Neural progenitor cell (in vitro differentiated cells): Measurements from ENCODE around the gene TMEM167A. TPM values are rescaled to one million over a fixed set of nuclear protein-coding genes. Genes with fewer than 3 reads are reported as not detected.

Source experiments
- DNase-seq: peaks from one replicate; pipeline ENCODE4 v3.0.0-alpha.2; 2016; ENCODE audit warnings: low spot score
- H2AFZ ChIP-seq: fragments of 200-600 bp; sonication (generic); replicated peaks from 2 replicates; pipeline ENCODE4 v1.6.1; 2016; ENCODE audit warnings: antibody characterized with exemption
- H3F3A ChIP-seq: fragments of 200-600 bp; sonication (generic); 2 replicates; pipeline ENCODE4 v1.6.1; 2016; ENCODE audit warnings: antibody characterized with exemption, low read depth
- H3K27ac ChIP-seq: fragments of 200-600 bp; sonication (generic); 2 replicates; pipeline ENCODE4 v1.5.1; 2016; ENCODE audit warnings: mild to moderate bottlenecking
- H3K27me3 ChIP-seq: fragments of 200-600 bp; sonication (generic); 2 replicates; pipeline ENCODE4 v1.6.1; 2016; ENCODE audit warnings: mild to moderate bottlenecking, moderate library complexity
- H3K36me3 ChIP-seq: fragments of 200-600 bp; sonication (generic); 2 replicates; pipeline ENCODE4 v1.5.1; 2016
- H3K4me1 ChIP-seq: fragments of 200-600 bp; sonication (generic); 2 replicates; pipeline ENCODE4 v1.6.1; 2016; ENCODE audit warnings: mixed run types
- H3K4me2 ChIP-seq: fragments of 200-600 bp; sonication (generic); 2 replicates; pipeline ENCODE4 v1.6.1; 2016
- H3K4me3 ChIP-seq: fragments of 200-600 bp; sonication (generic); 2 replicates; pipeline ENCODE4 v1.5.1; 2016
- H3K79me2 ChIP-seq: fragments of 200-600 bp; sonication (generic); 2 replicates; pipeline ENCODE4 v1.6.1; 2016; ENCODE audit warnings: low read depth
- H3K9ac ChIP-seq: fragments of 200-600 bp; sonication (generic); 2 replicates; pipeline ENCODE4 v1.6.1; 2016
- H3K9me3 ChIP-seq: fragments of 200-600 bp; sonication (generic); 2 replicates; pipeline ENCODE4 v1.5.1; 2016; ENCODE audit warnings: low read depth
- H4K20me1 ChIP-seq: fragments of 200-600 bp; sonication (generic); 2 replicates; pipeline ENCODE4 v1.6.1; 2016; ENCODE audit warnings: low read depth
- H3K27ac Mint-ChIP-seq: 3 replicates; pipeline ENCODE4 v1.8.0; 2021; ENCODE audit warnings: mixed read lengths
- H3K27me3 Mint-ChIP-seq: 2 replicates; pipeline ENCODE4 v1.8.0; 2022; ENCODE audit warnings: low read depth, mild to moderate bottlenecking, inconsistent platforms, moderate library complexity, mixed read lengths; ENCODE audit not compliant: insufficient read depth
- H3K36me3 Mint-ChIP-seq: 3 replicates; pipeline ENCODE4 v1.8.0; 2021; ENCODE audit warnings: mixed read lengths
- H3K4me1 Mint-ChIP-seq: 3 replicates; pipeline ENCODE4 v1.8.0; 2021; ENCODE audit warnings: mixed read lengths
- H3K4me3 Mint-ChIP-seq: 3 replicates; pipeline ENCODE4 v1.8.0; 2021; ENCODE audit warnings: mild to moderate bottlenecking, moderate library complexity, mixed read lengths
- H3K9me3 Mint-ChIP-seq: 3 replicates; pipeline ENCODE4 v1.8.0; 2020; ENCODE audit warnings: mixed read lengths
- CTCF ChIP-seq: fragments of 200-600 bp; sonication (generic); IDR thresholded peaks from 2 replicates; pipeline ENCODE4 v1.5.1; 2017; ENCODE audit warnings: antibody characterized with exemption, mild to moderate bottlenecking
- EZH2 ChIP-seq: fragments of 200-600 bp; sonication (generic); IDR thresholded peaks from 2 replicates; pipeline ENCODE4 v1.6.1; 2017; ENCODE audit warnings: antibody characterized with exemption, mild to moderate bottlenecking, moderate library complexity
- EZH2phosphoT487 ChIP-seq: fragments of 200-600 bp; sonication (generic); IDR thresholded peaks from 2 replicates; pipeline ENCODE4 v1.6.1; 2017; ENCODE audit warnings: antibody characterized with exemption
- total RNA-seq: library from RNA; depleted of rRNA; stranded (reverse); fragments of >200 nt; gene quantifications from 2 replicates; pipeline ENCODE4 v1.2.3, GENCODE V29; 2015; ENCODE audit warnings: low replicate concordance

The TMEM167A gene
- total RNA-seq, 1 donor from 2014 or later: 185 TPM

DNA sequence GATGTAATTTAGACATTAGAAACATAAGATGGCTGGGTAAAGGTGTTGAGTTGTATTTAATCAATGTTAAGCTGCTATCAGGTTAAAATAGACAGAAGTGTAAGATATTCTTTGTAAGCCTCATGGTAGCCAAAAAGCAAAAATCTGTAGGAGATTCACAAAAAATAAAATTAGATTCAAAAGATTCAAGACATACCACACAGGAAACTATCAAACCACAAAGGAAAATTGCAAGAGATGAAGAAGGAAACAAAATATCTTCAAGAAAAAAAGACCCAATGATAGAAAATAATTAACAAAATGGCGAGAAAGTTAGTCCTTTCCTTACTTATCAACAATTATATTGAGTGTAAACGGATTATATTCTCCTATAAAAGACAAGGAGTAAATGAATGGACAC, 15.4 kb upstream of the TMEM167A start:
- Mint-ChIP-seq H3K4me1 (no peaks in the 10 kb centered on the region), H3K27me3 (no peaks in the 10 kb centered on the region), H3K27ac (no peak overlapping the region), H3K9me3 (peaks cover 36% of the 10 kb centered on the region), H3K36me3 (peaks cover 11% of the 10 kb centered on the region), H3K4me3 (no peak overlapping the region)
- no peak overlapping the region for H3K4me3 ChIP-seq
- H2AFZ ChIP-seq: no peak overlapping the region
- H3K4me2 ChIP-seq: no peak overlapping the region
- H3K9ac ChIP-seq: no peak overlapping the region
- peaks cover 14% of the 10 kb centered on the region for H3K9me3 ChIP-seq
- H3K36me3 ChIP-seq: peaks cover 8% of the 10 kb centered on the region
- no peak for DNase-seq
- no peaks in the 10 kb centered on the region for H3K27me3 ChIP-seq
- H3K79me2 ChIP-seq: peaks cover 3% of the 10 kb centered on the region
- no peaks in the 10 kb centered on the region for H3K4me1 ChIP-seq
- TF ChIP-seq CTCF: no peak
- TF ChIP-seq EZH2phosphoT487: no peak
- no peak for TF ChIP-seq EZH2
- no peaks in the 10 kb centered on the region for H4K20me1 ChIP-seq
- no peak overlapping the region for H3K27ac ChIP-seq
- no peaks in the 10 kb centered on the region for H3F3A ChIP-seq

GRCh38 chr5:83090169-83090568, 13.0 kb upstream of the TMEM167A start:
- TF ChIP-seq EZH2 (no peak), EZH2phosphoT487 (no peak), CTCF (no peak)
- Mint-ChIP-seq H3K4me3 (no peak overlapping the region), H3K27ac (no peak overlapping the region), H3K27me3 (no peaks in the 10 kb centered on the region), H3K36me3 (peaks cover 11% of the 10 kb centered on the region), H3K4me1 (no peaks in the 10 kb centered on the region), H3K9me3 (peaks cover 32% of the 10 kb centered on the region)
- peaks cover 13% of the 10 kb centered on the region for H3K79me2 ChIP-seq
- DNase-seq: no peak
- H3K36me3 ChIP-seq: peaks cover 8% of the 10 kb centered on the region
- no peaks in the 10 kb centered on the region for H3F3A ChIP-seq
- no peak overlapping the region for H3K4me3 ChIP-seq
- no peak overlapping the region for H3K9ac ChIP-seq
- no peaks in the 10 kb centered on the region for H4K20me1 ChIP-seq
- H3K27ac ChIP-seq: no peak overlapping the region
- no peaks in the 10 kb centered on the region for H3K4me1 ChIP-seq
- no peak overlapping the region for H2AFZ ChIP-seq
- no peaks in the 10 kb centered on the region for H3K27me3 ChIP-seq
- no peak overlapping the region for H3K4me2 ChIP-seq
- peaks cover 14% of the 10 kb centered on the region for H3K9me3 ChIP-seq

DNA sequence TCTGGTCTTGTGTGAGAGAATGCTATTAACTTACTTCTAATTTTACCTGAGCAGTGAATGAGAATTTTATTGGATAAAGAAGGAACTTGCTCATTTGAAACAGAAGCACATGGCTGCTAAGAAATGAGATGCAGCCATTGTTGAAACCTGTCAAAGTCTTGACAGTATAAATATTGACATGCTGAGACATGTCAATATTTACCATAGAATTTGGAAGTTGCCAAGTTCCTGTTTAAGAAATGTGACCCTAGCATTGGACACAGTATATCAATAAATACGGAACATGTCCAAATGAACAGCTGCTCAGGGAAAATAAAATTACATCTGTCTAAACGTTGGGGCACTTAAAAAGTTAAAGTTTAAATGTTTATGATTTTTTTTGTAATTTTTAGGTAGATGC, 7.9 kb upstream of the TMEM167A start:
- Histone ChIP-seq H2AFZ (no peak overlapping the region), H4K20me1 (no peaks in the 10 kb centered on the region), H3F3A (no peaks in the 10 kb centered on the region), H3K27ac (no peak overlapping the region), H3K9ac (no peak overlapping the region), H3K9me3 (no peaks in the 10 kb centered on the region), H3K79me2 (peaks cover 21% of the 10 kb centered on the region), H3K4me2 (no peak overlapping the region), H3K27me3 (no peaks in the 10 kb centered on the region), H3K4me1 (no peaks in the 10 kb centered on the region), H3K4me3 (no peak overlapping the region), H3K36me3 (no peaks in the 10 kb centered on the region)
- Mint-ChIP-seq H3K4me1 (no peaks in the 10 kb centered on the region), H3K27ac (no peak overlapping the region), H3K9me3 (peaks cover 5% of the 10 kb centered on the region), H3K4me3 (no peak overlapping the region), H3K36me3 (no peaks in the 10 kb centered on the region), H3K27me3 (no peaks in the 10 kb centered on the region)
- no peak for DNase-seq
- TF ChIP-seq CTCF (no peak), EZH2 (no peak), EZH2phosphoT487 (no peak)

- no peak overlapping the region for H3K4me3 ChIP-seq
- no peaks in the 10 kb centered on the region for H3K36me3 ChIP-seq
- no peak overlapping the region for H3K27ac Mint-ChIP-seq
- no peaks in the 10 kb centered on the region for H3K9me3 ChIP-seq
- H3F3A ChIP-seq: no peaks in the 10 kb centered on the region
- no peaks in the 10 kb centered on the region for H3K4me1 Mint-ChIP-seq
- H3K9ac ChIP-seq: no peak overlapping the region
- no peak overlapping the region for H3K27ac ChIP-seq
- H3K36me3 Mint-ChIP-seq: no peaks in the 10 kb centered on the region
- H2AFZ ChIP-seq: no peak overlapping the region
- no peak overlapping the region for H3K4me3 Mint-ChIP-seq
- TF ChIP-seq EZH2phosphoT487: no peak
- no peak for TF ChIP-seq CTCF
- TF ChIP-seq EZH2: no peak
- H3K4me1 ChIP-seq: no peaks in the 10 kb centered on the region
- DNase-seq: no peak
- no peak overlapping the region for H3K4me2 ChIP-seq
- H3K9me3 Mint-ChIP-seq: peaks cover under 1% of the 10 kb centered on the region
- H3K27me3 ChIP-seq: no peaks in the 10 kb centered on the region
- H4K20me1 ChIP-seq: no peaks in the 10 kb centered on the region
- H3K79me2 ChIP-seq: peaks cover 28% of the 10 kb centered on the region
- no peaks in the 10 kb centered on the region for H3K27me3 Mint-ChIP-seq
Observed at GRCh38 chr5:83084336-83084735, 7.1 kb upstream of the TMEM167A start.
